ENCODE results near the gene ELAC2. TPM values are rescaled to one million over a fixed set of nuclear protein-coding genes. Genes with fewer than 3 reads are reported as not detected.

Gene ELAC2
- total RNA-seq, 5 donors from 2014 or later (not counting 1 experiment from before 2014, with no cell fraction given): 62.5 to 71.6 (median 66.4) TPM

DNA sequence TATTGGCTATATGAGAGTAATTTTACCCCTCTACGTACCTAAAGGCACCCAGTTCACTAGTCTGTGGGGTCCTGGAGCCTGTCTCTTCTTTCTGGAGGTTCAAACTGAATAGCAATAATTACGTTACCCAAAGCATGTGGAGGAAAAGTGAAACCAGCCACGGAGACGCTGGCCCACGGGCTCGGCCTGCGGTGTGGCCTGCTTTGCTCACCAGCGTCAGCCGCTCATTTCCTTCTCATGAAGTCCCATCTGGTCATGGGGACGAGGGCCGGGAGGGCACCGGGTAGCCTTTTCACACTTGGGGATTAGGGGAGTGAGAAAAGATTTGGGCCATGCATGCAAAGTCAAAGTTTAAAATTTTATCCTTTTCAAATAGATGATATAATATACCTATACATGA is 26.9 kb downstream of the ELAC2 start:
- WGBS (ENCODE audit: insufficient coverage): 99% methylated on average over 8 of the region's 12 CpGs
- Mint-ChIP-seq H3K36me3 (peaks cover 48% of the 10 kb centered on the region), H3K9me3 (no peaks in the 10 kb centered on the region), H3K27me3 (no peaks in the 10 kb centered on the region), H3K4me1 (no peaks in the 10 kb centered on the region), H3K4me3 (no peak overlapping the region), H3K27ac (peak overlapping the region in 1 of 2 donors; percentile 28)
- POLR2A ChIA-PET: no interaction called here
- CTCF ChIA-PET: no interaction called here
- no peak overlapping the region for H3K4me3 ChIP-seq (ENCODE audit: control insufficient read depth in 1 of 2, extremely low read depth in 1 of 2, low read length in 1 of 2)
- no peaks in the 10 kb centered on the region for H3K27me3 ChIP-seq (replicated peaks in 1 of 2; ENCODE audit: control insufficient read depth in 2 of 2, extremely low read depth in 1 of 2, insufficient read depth in 2 of 2, low read length in 1 of 2)
- H3K27ac ChIP-seq (ENCODE audit: low read length): no peak overlapping the region
- H3K9me3 ChIP-seq: no peaks in the 10 kb centered on the region
- ATAC-seq (replicated peaks in 1 of 4) (no peak), DNase-seq (no peak)
- H3K4me1 ChIP-seq (ENCODE audit: control insufficient read depth in 1 of 2, extremely low read depth in 1 of 2, insufficient read depth in 2 of 2, low read length in 2 of 2): no peaks in the 10 kb centered on the region
- H3K36me3 ChIP-seq (ENCODE audit: control insufficient read depth in 2 of 2, extremely low read depth in 1 of 2, insufficient read depth in 1 of 2, low read length in 1 of 2): peaks cover 24 to 57% of the 10 kb centered on the region in 2 donors

DNA sequence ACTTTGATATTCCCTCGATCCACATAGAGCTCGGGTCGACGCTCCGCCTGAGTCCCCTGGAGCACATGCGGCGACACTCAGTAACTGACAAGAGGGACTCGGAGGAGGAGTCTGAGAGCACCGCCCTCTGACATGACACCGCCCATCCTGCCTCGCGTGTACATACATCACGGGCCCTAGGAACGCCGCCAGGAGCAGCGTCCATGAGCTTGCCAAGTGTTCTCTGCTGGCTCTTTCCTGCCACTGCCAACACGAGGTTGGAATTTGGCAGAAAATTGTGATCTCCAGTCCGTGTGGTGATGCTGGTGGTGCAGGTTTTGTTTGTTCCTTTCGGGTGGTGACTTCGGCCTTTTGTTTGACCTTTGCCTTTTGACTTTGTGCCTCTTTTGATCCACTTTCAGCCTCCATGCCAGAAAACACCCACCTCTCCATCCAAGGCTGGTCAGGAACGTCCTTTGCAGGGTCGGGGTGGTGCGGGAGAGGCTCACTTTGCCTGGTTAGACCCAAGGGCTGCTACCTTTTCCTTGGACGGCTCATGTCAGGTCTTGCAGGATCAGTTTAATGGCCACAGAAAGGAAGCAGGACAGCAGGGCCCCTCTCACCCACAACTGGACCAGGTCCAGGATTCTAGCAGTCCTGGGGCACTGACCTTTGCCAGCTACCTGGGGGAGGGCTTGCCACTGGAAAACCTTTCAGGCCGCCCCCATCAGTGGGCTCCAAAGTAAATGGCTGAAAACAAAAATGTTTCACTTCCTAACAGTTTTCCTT is 27.6 kb downstream of the ELAC2 start:
- ATAC-seq (replicated peaks in 1 of 4): no peak
- H3K9me3 Mint-ChIP-seq: no peaks in the 10 kb centered on the region
- Histone ChIP-seq H3K4me3 (ENCODE audit: control insufficient read depth in 1 of 2, extremely low read depth in 1 of 2, low read length in 1 of 2) (no peak overlapping the region), H3K27me3 (replicated peaks in 1 of 2; ENCODE audit: control insufficient read depth in 2 of 2, extremely low read depth in 1 of 2, insufficient read depth in 2 of 2, low read length in 1 of 2) (no peaks in the 10 kb centered on the region), H3K36me3 (ENCODE audit: control insufficient read depth in 2 of 2, extremely low read depth in 1 of 2, insufficient read depth in 1 of 2, low read length in 1 of 2) (peaks cover 23 to 50% of the 10 kb centered on the region in 2 donors), H3K27ac (ENCODE audit: low read length) (no peak overlapping the region), H3K9me3 (no peaks in the 10 kb centered on the region), H3K4me1 (ENCODE audit: control insufficient read depth in 1 of 2, extremely low read depth in 1 of 2, insufficient read depth in 2 of 2, low read length in 2 of 2) (no peaks in the 10 kb centered on the region)
- H3K4me1 Mint-ChIP-seq: no peaks in the 10 kb centered on the region
- no peak overlapping the region for H3K4me3 Mint-ChIP-seq
- ChIA-PET CTCF (no interaction called here), POLR2A (no interaction called here)
- DNase-seq: no peak
- H3K27me3 Mint-ChIP-seq: no peaks in the 10 kb centered on the region
- peaks cover 41% of the 10 kb centered on the region for H3K36me3 Mint-ChIP-seq
- WGBS (ENCODE audit: insufficient coverage): 98% methylated on average over 20 of the region's 25 CpGs
- no peak overlapping the region for H3K27ac Mint-ChIP-seq

DNA sequence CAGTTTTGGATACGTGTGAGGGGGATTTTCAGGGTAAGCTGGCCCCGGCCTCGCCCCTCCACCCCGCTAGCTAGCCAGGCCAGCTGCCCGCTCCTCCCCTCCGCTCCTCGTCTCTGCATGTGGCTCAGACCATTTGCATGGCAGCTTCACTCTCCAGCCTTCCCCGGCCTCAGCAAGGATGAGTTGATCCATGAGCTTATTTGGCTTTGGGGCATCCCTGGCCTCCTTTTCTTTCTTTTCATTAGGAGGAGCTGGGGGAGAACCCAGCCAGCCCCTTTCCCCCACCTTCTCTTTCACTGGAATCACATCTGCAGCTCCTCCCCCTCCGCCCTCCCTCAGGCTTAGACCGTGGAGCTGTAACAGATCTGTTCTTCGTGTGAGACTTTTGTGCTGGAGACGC is 30.7 kb downstream of the ELAC2 start:
- CTCF ChIA-PET: no interaction called here
- H3K4me1 Mint-ChIP-seq: peaks cover 0 to 5% (median 3%) of the 10 kb centered on the region in 3 donors
- peaks cover 4% of the 10 kb centered on the region in 2 donors for H3K27me3 Mint-ChIP-seq
- DNase-seq (no peak), ATAC-seq (replicated peaks in 1 of 4) (no peak)
- Histone ChIP-seq H3K36me3 (ENCODE audit: control insufficient read depth in 2 of 2, extremely low read depth in 1 of 2, insufficient read depth in 1 of 2, low read length in 1 of 2) (peaks cover 4 to 19% of the 10 kb centered on the region in 2 donors), H3K27ac (ENCODE audit: low read length) (no peak overlapping the region), H3K4me1 (ENCODE audit: control insufficient read depth in 1 of 2, extremely low read depth in 1 of 2, insufficient read depth in 2 of 2, low read length in 2 of 2) (peaks cover 0 to 3% of the 10 kb centered on the region in 2 experiments), H3K4me3 (ENCODE audit: control insufficient read depth in 1 of 2, extremely low read depth in 1 of 2, low read length in 1 of 2) (no peak overlapping the region), H3K9me3 (no peaks in the 10 kb centered on the region), H3K27me3 (replicated peaks in 1 of 2; ENCODE audit: control insufficient read depth in 2 of 2, extremely low read depth in 1 of 2, insufficient read depth in 2 of 2, low read length in 1 of 2) (peaks cover 0 to 4% of the 10 kb centered on the region in 2 experiments)
- 81% methylated on average over 11 of the region's 12 CpGs for WGBS (ENCODE audit: insufficient coverage)
- H3K4me3 Mint-ChIP-seq: no peak overlapping the region
- POLR2A ChIA-PET: interaction anchor here in 1 of 2 donors (0.6 kb wide), 2 partner anchors 141 to 1334 kb away, joined by 3 to 8 read pairs; no protein-coding TSS in a partner anchor
- peaks cover 22% of the 10 kb centered on the region for H3K36me3 Mint-ChIP-seq
- H3K9me3 Mint-ChIP-seq: no peaks in the 10 kb centered on the region
- H3K27ac Mint-ChIP-seq: no peak overlapping the region

DNA sequence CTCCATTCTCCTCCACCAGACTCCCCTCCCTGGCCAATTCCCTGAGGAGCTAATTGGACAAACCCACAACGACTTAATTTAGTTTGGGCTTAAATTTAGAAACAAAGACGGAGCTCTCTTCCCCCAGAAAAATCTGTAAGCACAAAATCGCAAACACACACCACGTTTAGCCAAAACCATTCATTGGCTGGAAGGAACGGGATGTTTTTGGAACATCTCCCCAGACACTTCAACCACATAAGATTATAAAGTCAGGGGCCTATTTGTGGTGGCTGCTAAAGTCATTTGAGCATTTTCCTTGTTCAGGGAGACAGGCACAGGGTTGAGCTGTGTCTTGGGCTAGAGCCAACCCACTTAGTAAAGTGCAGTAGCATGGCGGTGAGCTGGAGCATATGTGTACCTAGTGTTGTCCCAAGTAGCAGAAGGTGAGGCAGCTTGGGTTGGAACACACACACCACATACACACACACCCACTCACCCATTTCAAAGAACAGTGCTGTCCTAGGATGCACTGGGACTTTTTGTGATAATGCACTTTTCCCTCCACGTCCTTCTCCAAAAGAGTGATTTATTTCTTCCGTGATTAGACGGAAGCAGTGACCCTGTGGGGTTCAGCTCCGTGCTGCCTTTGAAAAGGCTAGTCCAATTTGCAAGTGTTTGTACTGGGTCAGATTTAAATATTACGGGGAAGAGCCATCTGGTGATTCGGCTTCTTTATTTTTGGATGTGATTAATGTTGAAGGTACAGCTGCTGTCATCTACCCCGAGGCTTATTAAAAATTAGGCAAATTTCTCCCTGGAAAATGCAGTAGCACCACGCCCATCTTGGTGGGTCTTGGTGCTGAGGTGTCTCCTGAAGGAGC is 32.2 kb downstream of the ELAC2 start:
- CTCF ChIA-PET: interaction anchor here in 1 of 2 donors (0.6 kb wide), 1 partner anchor 959 kb away, joined by 3 read pairs; no protein-coding TSS in a partner anchor
- Mint-ChIP-seq H3K4me1 (peaks cover 0 to 7% (median 4%) of the 10 kb centered on the region in 3 donors), H3K27me3 (peaks cover 8% of the 10 kb centered on the region in 2 donors), H3K27ac (no peak overlapping the region), H3K4me3 (no peak overlapping the region), H3K36me3 (peaks cover 9% of the 10 kb centered on the region), H3K9me3 (no peaks in the 10 kb centered on the region)
- H3K9me3 ChIP-seq: no peaks in the 10 kb centered on the region
- H3K4me1 ChIP-seq (ENCODE audit: control insufficient read depth in 1 of 2, extremely low read depth in 1 of 2, insufficient read depth in 2 of 2, low read length in 2 of 2): peaks cover 0 to 8% of the 10 kb centered on the region in 2 experiments
- H3K27me3 ChIP-seq (replicated peaks in 1 of 2; ENCODE audit: control insufficient read depth in 2 of 2, extremely low read depth in 1 of 2, insufficient read depth in 2 of 2, low read length in 1 of 2): peaks cover 0 to 9% of the 10 kb centered on the region in 2 experiments
- no peak for ATAC-seq (replicated peaks in 1 of 4)
- 81% methylated on average over 7 of the region's 14 CpGs for WGBS (ENCODE audit: insufficient coverage)
- H3K36me3 ChIP-seq (ENCODE audit: control insufficient read depth in 2 of 2, extremely low read depth in 1 of 2, insufficient read depth in 1 of 2, low read length in 1 of 2): peaks cover 4 to 8% of the 10 kb centered on the region in 2 donors
- POLR2A ChIA-PET: no interaction called here
- H3K27ac ChIP-seq (ENCODE audit: low read length): no peak overlapping the region
- DNase-seq: no peak
- H3K4me3 ChIP-seq (ENCODE audit: control insufficient read depth in 1 of 2, extremely low read depth in 1 of 2, low read length in 1 of 2): no peak overlapping the region

DNA sequence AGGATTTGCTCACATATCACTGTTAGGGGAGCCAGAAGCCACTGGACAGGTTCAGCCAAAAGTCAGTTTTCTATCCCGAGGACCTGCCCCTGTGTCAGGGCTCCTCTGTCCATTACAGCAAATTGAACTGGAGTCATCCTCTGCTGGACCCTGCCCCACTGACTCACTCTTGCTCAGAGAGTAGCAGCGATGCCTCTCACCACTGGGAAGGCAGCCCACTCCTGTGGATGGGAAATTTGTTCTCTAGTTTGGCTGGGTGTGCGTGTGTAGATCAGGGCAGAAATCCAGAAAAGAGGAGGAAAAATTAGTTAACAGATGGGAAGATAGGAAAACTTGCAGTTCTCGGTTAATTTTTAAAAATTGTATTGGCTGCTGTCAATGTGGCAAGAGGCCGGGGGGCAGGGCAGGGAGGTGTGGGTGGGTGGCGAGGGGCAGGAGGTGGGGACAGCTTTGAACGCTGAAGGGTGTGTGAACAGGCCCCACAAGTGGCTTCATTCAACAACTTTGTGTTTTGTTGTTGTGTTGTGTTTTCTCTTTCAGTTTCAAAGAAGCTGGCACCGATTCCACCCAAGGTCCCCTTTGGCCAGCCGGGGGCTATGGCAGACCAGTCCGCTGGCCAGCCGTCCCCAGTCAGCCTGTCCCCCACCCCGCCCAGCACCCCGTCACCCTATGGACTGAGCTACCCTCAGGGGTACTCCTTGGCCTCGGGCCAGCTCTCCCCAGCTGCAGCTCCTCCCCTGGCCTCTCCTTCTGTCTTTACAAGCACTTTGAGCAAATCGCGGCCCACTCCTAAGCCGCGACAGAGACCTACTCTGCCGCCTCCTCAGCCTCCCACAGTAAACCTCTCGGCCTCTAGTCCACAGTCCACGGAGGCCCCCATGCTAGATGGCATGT is 33.6 kb downstream of the ELAC2 start:
- no peaks in the 10 kb centered on the region for H3K36me3 ChIP-seq (ENCODE audit: control insufficient read depth in 2 of 2, extremely low read depth in 1 of 2, insufficient read depth in 1 of 2, low read length in 1 of 2)
- no peaks in the 10 kb centered on the region for H3K36me3 Mint-ChIP-seq
- H3K4me3 Mint-ChIP-seq: no peak overlapping the region
- DNase-seq (no peak), ATAC-seq (replicated peaks in 1 of 4) (no peak)
- no peaks in the 10 kb centered on the region for H3K9me3 ChIP-seq
- peaks cover 0 to 7% (median 4%) of the 10 kb centered on the region in 3 donors for H3K4me1 Mint-ChIP-seq
- peaks cover 8 to 13% of the 10 kb centered on the region in 2 donors for H3K27me3 Mint-ChIP-seq
- H3K4me1 ChIP-seq (ENCODE audit: control insufficient read depth in 1 of 2, extremely low read depth in 1 of 2, insufficient read depth in 2 of 2, low read length in 2 of 2): peaks cover 0 to 8% of the 10 kb centered on the region in 2 experiments
- ChIA-PET CTCF (no interaction called here), POLR2A (no interaction called here)
- H3K4me3 ChIP-seq (ENCODE audit: control insufficient read depth in 1 of 2, extremely low read depth in 1 of 2, low read length in 1 of 2): no peak overlapping the region
- WGBS (ENCODE audit: insufficient coverage): 86% methylated on average over 12 of the region's 21 CpGs
- H3K9me3 Mint-ChIP-seq: no peaks in the 10 kb centered on the region
- H3K27ac ChIP-seq (ENCODE audit: low read length): no peak overlapping the region
- H3K27me3 ChIP-seq (replicated peaks in 1 of 2; ENCODE audit: control insufficient read depth in 2 of 2, extremely low read depth in 1 of 2, insufficient read depth in 2 of 2, low read length in 1 of 2): peaks cover 0 to 17% of the 10 kb centered on the region in 2 experiments
- no peak overlapping the region for H3K27ac Mint-ChIP-seq

Measured in T-cell (primary cell).